GM21423 (cell line): ENCODE results near the gene PRR19.

Experiments
- ATAC-seq: cut with Tn5 transposase; IDR thresholded peaks from one replicate; pipeline ENCODE4 v1.9.1; 2021; ENCODE audit warnings: mild to moderate bottlenecking, moderate library complexity; ENCODE audit not compliant: unreplicated experiment

Gene PRR19

DNA sequence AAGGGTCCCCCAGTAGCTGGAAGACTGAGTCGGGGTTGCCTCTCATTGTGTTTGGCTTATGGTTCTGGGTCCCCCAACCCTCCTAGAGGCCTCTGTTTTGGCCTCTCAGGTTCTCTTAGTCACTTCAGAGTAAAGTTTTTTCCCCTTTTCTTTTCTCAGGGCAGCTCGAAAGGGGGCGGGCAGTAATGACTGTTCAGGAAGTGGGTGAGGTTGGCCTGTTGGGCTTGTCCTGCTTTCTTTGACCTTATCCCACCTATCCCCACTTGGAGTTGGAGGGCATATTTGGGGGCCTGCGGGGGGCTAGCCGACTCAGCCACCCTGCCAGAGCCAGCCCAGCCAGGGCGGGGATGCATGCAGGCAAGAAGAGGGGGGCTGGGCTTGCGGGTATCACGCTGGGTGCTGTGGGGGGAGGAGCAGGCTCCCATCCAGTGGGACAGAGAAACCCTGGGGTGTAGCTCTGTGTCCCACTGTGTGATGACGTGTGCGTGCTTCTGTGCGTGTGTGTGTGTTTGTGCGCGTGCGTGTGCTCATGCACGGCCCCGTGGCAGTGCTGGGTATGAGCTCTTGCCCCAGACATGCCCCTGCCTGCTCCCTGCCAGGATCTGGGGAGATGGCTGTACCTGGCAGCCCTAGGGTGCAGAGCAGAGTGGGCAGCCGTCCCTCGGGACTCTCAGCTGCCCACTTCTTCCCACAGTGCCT, 31.4 kb upstream of the PRR19 start:
- no peak for ATAC-seq

DNA sequence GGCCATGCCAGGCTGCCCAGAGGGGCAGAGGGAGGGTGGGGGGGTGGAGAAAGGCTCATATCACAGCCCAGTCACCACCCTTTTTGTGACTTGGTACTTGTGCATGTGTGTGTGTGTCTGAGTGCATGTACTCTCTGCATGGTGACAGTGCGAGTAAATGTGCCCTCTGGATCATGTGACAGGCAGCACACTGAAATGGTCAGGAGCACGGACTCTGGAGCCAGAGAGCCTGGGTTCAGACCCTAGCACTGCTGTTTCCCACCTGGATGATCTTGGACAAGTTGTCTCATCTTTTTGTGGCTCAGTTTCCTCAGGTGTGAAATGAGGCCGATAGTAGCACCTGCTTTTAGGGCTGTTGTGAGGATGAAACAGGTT, 30.9 kb upstream of the PRR19 start:
- ATAC-seq = no peak

DNA sequence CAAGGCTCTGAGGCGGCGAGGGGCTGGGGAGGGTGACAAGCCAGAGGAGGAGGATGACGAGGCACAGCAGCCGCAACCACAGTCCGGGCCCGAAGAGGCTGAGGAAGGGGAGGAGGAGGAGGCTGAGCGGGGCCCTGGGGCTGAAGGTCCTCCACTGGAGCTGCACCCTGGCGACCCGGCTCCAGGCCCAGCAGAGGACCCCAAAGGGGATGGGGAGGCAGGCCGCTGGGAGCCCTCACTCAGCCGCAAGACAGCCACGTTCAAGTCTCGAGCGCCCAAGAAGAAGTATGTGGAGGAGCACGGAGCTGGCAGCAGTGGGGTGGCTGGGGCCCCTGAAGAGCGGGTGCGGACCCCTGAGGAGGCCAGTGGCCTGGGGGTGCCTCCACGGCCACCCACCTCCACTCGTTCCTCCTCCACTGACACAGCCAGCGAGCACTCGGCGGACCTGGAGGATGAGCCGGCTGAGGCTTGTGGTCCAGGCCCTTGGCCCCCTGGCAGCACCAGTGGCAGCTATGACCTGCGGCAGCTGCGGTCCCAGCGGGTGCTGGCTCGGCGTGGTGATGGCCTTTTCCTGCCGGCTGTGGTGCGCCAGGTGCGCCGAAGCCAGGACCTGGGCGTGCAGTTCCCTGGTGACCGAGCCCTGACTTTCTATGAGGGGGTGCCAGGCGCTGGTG, 29.9 kb upstream of the PRR19 start:
- no peak for ATAC-seq

DNA sequence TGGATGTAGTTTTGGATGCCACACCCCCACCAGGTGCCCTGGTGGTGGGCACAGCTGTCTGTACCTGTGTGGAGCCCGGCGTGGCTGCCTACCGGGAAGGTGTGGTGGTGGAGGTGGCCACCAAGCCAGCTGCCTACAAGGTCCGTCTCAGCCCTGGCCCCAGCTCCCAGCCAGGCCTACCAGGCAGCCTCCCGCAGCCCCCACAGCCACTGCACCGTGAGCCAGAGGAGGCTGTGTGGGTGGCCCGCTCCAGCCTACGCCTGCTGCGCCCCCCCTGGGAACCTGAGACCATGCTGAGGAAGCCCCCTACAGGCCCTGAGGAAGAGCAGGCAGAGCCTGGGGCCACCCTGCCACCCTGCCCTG, 29.4 kb upstream of the PRR19 start:
- no peak for ATAC-seq

DNA sequence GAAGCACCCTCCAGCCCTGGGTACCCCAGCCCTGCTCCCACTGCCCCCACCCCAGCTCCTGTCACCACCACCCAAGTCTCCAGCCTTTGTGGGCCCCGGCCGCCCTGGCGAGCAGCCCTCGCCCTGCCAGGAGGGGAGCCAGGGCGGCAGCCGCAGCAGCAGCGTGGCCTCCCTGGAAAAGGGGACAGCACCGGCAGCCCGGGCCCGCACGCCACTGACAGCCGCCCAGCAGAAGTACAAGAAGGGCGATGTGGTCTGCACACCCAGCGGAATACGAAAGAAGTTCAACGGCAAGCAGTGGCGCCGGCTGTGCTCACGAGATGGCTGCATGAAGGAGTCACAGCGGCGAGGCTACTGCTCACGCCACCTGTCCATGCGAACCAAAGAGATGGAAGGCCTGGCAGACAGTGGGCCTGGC, 28.9 kb upstream of the PRR19 start:
- no peak for ATAC-seq

DNA sequence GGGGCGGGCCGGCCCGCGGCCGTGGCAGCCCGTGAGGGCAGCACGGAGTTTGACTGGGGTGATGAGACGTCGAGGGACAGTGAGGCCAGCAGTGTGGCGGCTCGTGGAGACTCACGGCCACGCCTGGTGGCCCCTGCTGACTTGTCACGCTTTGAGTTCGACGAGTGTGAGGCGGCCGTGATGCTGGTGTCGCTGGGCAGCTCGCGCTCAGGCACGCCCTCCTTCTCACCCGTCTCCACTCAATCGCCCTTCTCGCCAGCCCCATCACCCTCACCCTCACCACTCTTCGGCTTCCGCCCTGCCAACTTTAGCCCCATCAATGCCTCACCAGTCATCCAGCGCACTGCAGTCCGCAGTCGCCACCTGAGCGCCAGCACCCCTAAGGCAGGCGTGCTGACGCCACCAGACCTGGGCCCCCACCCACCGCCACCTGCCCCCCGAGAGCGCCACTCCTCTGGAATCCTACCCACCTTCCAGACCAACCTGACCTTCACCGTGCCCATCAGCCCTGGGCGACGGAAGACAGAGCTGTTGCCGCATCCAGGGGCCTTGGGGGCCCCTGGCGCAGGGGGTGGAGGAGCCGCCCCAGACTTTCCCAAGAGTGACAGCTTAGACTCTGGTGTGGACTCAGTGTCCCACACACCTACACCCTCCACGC, 28.4 kb upstream of the PRR19 start:
- ATAC-seq = no peak

DNA sequence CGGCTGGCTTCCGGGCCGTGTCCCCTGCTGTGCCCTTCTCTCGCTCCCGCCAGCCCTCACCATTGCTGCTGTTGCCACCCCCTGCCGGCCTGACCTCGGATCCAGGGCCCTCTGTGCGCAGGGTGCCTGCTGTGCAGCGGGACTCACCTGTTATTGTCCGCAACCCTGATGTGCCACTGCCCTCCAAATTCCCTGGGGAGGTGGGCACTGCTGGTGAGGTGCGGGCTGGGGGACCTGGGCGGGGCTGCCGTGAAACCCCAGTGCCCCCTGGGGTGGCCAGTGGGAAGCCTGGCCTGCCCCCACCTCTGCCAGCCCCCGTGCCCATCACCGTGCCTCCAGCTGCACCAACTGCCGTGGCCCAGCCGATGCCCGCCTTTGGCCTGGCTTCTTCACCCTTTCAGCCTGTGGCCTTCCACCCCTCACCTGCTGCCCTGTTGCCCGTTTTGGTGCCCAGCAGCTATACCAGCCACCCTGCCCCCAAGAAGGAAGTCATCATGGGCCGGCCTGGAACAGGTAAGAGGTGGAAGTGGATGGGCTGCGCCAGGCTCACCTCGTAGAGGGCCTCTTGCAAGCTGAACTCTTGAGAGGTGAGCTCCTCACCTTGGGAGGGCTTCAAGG, 27.8 kb upstream of the PRR19 start:
- no peak for ATAC-seq

DNA sequence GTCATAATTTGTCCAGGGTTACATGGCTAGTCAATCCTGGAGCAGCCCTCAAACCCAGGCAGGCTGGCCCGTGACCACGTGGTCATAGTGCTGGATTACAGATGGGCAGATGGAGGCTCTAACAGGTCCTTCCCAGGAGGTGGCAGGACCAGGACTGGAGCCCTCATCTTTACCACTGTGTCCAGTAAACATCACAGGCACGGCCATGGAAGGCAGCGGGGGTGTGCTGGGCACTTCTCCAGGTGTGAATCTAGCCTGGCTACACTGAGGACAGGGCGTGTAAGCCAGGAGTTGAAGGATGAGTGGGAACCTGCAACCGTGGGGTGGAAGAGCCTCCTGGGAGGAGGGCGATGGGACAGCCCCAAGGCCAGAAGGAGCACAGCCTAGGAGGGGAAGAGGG, 26.8 kb upstream of the PRR19 start:
- no peak for ATAC-seq

DNA sequence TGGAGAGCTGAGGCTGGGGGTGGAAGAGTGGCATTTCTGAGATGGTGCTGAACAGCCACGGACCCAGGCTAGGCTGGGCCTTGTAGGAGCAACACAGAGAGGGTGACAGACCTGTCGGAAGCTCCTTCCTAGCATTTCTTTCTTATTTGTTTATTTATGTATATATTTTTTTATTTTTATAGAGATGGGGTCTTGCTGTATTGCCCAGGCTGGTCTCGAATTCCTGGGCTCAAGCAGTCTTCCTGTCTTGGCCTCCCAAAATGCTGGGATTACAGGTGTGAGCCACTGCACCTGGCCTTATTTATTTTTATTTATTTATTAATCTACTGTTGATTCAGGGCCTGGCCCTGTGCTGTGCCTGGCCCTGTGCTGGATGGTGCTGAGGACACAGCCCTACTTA, 26.4 kb upstream of the PRR19 start:
- no peak for ATAC-seq

DNA sequence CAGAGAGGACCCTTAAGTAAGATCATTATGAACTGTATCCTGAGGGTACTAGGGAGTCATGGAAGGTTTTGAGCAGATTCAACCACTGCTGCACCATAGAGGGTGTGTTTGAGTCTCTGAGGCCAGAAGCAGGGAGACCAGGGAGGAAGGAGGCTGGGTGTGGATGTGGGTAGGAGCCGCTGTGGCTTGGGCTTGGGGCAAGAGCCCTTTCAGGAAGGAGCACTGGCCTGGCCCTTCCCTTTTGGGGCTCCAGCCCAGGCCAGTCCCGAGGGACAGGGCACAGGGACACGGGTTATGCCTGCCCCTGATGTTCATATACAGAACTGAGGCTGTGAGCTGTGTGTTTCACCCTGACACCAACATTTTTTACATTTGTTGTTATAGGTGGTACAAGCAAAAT, 25.6 kb upstream of the PRR19 start:
- no peak for ATAC-seq

DNA sequence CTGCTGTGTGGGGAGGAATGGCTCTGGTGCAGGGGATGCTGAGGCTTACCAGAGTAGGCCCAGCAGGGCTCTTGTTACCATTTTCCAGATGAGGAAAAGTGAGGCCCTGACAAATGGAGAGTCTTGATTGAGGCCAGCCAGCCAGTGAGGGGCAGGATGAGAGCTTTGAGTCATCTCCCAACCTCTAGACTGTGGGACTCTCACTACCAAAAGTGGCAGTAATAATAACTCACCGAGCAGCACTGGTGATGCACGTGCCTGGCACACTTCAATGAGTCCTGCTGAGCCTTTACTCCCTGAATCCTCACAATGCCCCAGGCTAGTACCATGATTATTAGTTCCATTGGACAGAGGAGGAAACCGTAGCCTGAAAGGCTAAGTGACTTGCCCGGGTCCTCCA, 25.1 kb upstream of the PRR19 start:
- no peak for ATAC-seq

DNA sequence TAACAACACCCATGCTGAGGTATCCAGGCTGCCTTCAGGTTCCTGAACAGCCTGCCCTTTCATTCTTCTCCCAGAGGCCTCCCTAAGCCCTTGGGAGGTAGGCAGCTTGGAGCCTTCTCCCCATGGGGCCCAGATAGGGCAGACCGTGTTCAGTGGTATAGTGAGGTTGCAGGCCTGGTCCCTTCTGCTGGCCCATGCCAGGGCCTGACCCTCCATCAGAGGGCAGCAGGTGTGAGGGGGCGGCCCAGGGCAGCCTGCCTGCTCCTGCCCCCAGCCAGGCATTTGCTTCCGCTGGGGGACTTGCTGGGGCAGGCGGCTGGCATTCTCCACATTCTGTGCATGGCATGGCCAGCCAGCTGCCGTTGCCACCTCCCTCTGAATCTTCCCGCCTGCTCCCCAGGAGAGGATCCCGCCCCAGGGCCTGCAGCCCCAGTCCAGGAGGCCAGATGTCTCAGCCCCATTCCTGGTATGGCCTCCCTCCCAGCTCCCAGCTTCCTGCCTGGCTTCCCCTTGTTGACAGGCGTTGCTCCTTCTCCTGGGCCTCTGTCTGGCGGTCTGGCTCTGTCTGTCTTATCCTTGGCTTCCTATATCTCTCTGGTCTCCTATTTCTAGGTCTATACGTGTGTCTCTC, 24.0 kb upstream of the PRR19 start:
- no peak for ATAC-seq

DNA sequence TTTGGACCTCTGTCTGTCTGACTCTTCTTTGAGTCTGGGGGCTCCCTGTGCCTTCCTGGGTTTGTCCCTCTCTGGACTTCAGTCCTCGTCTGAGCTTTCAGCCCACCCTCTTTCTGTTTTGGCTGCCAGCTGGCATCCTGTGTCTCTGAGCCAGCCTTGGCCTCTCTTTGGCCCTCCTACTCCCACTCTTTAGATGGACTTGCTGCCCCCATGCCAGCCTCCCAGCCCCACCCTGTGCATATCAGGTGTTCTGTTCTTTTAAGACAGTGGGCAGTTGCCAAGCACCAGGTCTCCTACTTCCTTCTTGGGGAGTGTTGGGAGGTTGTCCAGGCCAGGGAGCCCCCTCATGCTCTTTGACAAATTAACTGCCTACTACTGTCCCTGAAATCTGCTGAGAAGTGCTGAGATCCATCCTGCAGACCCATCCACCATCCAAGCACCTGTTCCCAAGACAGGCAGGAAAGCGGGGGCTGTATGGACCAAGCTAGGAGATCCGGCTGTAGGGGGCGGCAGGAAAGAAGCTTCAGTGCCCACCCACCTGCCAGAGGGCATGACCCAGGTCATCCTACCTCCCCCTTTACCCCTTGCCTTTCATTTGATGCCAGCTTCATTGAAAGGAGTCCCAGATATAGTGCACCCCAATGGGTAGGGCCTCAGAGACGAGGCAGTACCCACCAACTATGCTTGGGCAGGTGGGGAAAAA, 23.3 kb upstream of the PRR19 start:
- ATAC-seq = no peak

DNA sequence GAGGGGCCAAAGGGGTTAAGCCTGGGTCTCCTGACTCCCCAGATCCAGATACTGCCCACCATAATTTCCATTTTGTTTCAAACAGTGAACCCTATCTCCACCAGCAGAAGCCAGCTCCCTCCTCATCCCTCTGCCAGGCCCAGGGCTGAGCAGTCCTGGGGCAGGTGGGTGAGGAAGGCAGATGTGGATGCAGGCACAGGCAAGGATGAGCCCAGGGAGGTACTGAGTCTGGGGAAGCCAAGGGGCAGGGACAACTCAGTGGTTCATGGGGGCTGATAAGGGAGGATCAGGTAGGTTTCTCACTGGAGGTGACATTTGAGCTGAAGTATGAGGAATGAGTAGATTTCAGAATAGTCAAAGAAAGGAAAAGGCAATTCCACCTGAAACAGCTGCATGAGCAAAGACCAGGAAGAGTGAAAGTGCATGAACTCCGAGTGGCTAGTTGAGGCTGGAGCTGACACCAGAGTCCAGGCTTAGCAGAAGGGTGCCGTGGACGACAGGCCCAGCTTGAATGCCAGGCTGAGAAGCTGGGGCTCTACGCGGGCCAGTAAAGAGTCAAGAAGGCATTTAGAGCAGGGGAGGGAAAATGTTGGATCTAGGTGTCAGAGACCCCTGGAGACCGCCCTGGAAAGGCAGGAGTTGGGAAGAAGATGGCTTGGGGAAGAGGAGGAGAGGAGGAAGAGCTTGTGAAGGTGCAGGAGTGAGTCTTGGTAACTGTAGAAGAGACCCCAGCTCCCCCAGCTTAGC, 22.6 kb upstream of the PRR19 start:
- ATAC-seq = no peak

DNA sequence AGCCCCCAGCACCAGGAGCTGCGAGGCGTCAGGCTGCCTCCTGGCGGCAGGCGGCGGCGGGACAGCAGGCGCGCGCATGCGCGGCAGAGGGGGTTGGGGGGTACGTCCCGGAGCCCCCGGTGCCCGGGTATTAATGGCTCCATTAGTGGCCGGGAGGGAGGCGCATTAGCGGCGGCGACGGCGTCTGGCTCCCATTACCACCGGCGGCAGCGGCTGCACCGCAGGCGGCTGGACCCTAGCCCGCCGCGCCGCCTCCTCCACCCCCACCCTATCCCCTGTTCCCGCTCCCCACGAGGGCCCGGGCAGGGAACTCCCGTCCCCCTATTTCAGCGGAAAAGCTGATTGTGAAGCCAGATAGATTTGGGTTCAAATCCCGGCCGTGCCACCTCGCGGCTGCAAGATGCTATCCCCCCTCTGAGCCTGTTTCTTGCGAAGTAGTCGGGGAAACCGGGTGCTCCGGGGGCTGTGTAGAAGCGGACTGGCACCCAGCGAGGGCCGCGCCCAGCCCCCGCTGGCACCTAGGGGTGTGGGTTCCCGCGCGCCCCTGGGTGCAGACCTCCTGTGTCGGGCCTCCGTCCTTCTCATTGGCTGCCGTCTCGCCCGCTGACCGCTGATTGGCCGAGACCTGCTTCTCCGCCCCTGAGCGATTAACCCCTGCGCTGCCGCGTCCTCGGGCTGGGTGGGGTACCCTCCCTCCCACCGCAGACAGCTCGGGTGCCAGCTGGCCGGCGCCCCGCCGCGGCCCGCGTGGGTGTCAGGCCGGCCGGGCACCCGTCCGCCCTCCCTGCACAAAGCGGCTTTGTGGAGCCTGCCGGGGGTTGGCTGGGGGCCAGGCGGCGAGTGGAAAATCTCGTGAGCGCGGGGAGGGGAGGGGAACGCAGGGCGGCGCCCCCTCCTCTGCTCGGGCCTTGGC, 21.8 kb upstream of the PRR19 start:
- peak; percentile 21 for ATAC-seq

DNA sequence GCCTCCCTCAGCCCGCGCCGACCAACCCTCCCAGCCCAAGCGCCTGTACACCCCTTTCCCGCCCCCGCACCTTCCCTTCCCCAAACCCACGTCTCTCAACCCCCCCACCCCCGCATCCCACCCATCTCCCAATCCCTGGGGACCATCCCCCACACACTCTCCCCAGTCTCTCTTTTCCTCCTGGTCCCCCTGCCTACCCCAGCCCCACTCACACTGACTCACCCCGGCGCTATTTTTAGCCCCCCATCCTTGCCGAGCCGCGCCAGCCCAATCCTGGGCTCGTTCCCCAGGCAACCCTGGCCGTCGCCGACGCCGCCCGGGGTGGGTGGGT, 21.2 kb upstream of the PRR19 start:
- ATAC-seq = no peak

DNA sequence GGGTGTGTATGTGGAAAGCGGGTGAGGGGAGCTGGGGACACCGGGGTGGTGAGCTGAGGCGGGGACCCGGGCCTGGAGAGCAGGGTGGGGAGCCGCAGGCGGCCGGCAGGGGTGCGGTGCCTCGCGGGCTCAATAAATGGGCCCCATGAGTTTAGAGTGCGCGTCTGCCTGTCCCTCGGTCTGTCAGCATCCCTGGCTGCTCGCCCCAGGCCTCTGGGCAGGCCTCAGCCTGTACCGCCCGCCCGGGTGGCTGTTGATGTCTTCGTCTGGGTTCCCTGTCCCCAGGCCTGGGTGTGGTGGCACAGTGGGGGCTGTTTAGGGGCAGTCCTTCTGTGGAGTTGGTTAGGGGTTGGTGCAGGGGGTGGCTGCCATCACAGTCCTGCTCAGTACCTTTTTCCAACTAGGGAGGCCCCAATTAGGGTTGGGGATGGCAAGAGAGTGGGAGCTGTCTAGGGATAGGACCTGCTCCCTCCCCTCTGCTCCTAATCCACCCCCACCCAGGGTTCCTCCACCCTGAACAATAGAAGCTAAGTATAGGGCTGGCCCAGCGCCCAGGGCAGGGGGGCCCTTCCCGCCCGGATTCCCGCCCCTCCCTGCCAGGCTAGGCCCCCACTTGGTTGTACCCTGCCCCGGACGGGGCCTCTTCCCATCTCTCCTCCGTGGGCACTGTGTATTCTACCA, 20.6 kb upstream of the PRR19 start:
- ATAC-seq = no peak

DNA sequence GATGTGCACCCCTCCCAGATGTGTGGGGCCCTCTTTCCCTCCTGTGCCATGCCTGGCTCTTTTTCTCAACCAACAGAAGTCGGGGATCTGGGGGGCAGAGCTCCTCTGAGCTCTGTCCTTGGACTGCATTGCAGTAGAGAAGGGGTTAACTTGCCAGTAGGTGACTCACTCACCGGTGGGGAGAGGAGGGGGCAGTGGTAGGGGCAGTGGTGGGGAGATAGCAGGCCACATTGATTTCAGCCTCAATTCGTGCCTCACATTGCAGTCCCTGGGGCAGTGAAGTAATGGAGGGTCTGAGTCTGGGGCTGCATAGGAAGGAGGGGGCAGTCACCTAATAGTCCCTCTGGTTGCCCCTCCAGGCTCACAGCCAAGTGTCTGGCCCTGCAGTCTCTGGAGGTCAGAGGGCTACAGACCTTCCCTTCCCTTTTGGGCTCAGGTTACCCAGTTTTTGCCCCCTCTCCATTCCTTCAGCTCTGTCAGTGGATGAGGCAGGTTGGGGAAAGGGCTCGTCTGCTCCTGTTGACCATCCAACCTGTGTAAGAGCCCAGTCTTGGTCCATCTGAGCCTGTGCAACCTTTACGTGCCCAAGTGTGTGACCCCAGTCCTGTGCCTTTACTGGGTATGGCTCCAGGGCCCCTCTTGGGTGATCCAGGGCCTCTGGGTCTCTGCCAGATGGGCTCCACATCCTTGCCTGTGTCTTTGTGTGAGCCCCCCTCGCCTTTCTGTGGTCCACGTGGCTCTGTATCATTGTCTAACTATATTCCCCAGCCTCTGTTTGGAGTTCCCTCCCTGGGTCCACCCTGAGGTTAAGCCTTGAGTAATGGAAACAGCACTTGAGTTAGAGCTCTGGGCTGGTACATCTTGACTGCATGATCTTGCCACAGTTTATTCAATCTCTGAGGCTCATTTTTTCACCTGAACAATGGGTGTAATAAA, 19.8 kb upstream of the PRR19 start:
- ATAC-seq = no peak
